ENCODE results near the gene SLC14A1.

Gene SLC14A1

GRCh38 chr18:45723567-45724355, at the start of gene SLC14A1:
SLC14A1 (plus strand) TSS chr18:45724181; CDS start chr18:45730321, 6,140 bp downstream.
- no peak for DNase-seq

DNA sequence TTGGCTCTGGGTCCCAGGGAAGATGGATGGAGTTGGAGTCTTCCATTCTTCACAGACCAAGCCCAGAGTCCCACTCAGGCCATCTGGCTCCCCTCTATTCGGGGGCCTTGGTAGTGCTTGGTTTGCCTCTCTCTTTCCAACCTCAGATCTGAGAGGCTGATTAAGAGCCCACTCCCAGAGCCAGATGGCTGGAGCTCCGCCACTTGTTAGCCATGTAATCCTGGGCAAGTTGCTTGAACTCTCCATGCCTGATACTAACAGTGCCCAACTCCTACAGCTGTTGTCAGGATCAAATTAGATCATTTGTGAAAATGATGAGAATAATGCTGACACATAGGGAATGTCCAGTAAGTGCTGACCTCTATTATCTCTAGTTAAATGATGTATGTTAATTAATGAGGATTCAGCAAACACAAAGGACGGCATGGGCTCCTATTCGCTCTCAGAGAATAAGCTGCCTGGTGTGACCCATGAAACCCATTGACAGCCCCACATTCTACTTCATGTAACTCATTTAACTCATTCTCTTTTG, 46.6 kb upstream of the SLC14A1 start:
- no peak for DNase-seq

GRCh38 chr18:45678441-45678840, 45.5 kb upstream of the SLC14A1 start:
- no peak for DNase-seq

- no peak for DNase-seq
These were observed 45.1 kb upstream of the SLC14A1 start for GRCh38 chr18:45678850-45679249.

- DNase-seq: no peak
These were observed 43.8 kb upstream of the SLC14A1 start for GRCh38 chr18:45680066-45680690.

DNA sequence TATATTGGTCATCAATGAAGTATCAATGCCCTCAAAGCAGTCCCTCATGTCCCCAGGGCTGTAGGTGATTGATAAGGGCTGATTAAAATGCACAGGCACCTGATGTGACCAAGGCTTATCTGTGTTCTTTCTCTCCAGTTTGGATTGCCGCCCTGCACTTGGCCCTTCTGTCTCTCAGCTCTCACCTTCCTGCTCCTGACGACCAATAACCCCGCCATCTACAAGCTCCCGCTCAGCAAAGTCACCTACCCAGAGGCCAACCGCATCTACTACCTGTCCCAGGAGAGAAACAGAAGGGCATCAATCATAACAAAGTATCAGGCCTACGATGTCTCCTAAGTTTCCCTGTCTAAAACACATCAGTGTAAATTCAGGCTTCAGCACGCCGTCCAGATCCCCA, 41.8 kb upstream of the SLC14A1 start:
- DNase-seq: no peak

GRCh38 chr18:45684341-45685115, 39.5 kb upstream of the SLC14A1 start:
- no peak for DNase-seq

- DNase-seq: no peak
These were observed 36.9 kb upstream of the SLC14A1 start for GRCh38 chr18:45686891-45687611.

DNA sequence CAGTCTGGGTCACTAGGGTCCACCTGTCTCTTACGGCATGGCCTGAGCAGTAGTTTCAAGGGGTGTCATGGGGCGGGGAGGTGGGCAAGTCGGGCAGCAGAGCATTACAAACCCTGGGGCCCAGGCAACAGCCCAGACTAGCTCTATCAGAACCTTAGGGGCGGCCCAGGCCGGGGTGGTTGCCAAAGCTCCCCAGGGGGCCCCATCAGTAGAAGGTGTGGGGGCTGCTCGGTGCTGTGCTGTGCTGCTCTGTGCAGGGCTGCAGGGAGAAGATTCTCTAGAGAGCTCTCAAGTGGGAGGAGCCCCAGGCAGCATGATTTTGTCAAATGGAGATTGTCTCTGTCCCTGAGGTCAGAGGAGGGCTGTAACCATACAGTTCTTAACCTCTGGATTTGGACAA, 36.4 kb upstream of the SLC14A1 start:
- DNase-seq: no peak

- DNase-seq: no peak
These were observed 35.9 kb upstream of the SLC14A1 start for GRCh38 chr18:45688113-45688512.

- no peak for DNase-seq
These were observed 35.1 kb upstream of the SLC14A1 start for GRCh38 chr18:45688833-45689232.

- DNase-seq: no peak
These were observed 34.6 kb upstream of the SLC14A1 start for GRCh38 chr18:45689396-45689795.

DNA sequence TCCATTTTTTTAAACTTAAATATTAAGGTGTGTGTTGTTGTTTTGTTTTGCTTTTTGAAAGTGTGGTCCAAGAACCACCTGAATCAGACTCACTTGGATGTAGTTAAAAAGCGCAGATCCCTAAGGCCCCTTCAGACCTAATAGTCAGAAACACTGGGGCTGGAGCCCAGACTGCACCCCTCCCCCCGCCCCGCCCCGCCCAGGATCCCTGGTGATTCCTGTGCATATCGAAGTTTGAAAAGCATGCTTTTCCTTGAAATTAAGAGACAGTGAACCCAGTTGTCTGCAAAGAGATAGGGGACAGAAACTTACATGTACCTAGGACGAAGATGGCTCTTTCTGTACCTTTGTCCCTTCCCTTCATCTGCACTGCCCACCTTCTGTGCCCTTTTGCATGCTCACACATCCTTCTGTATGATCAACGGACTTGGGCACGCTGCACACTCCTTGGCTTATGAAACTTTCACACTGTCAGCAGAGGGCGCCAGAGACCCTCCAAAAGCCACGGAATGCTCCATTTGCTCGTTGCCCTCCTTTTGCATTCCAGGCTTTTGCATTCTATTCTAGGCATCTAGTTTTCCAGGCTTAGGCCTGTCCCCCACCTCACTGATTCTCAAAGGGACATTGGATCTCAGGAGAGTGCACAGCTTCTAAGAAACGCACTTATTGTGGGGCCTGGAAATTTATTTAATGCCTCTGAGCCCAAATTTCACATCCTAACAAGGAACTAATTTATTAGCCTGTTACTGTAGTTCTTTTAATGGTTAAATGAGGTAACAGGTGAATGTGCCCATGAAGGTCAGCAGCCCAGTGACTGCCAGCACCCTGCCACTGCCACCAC, 32.8 kb upstream of the SLC14A1 start:
- DNase-seq: no peak

DNA sequence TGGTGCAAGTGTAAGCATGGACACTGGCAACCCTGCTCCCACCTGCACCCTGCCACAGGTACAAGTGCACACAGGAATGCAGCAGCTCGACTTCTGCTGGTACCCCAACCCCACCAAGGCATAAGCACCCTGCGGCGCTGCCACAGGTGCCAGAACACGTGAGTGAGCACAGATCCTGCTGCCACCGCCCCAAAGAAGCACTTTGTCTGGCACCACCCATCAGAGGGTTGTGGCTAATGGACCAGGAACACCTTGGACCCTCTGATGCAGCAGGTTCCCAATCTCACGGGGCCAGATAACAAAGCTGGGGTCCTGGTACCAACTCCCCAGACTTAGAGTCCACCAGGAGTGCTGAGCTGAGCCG, 32.2 kb upstream of the SLC14A1 start:
- no peak for DNase-seq

GRCh38 chr18:45702708-45703265, 21.2 kb upstream of the SLC14A1 start:
- no peak for DNase-seq

DNA sequence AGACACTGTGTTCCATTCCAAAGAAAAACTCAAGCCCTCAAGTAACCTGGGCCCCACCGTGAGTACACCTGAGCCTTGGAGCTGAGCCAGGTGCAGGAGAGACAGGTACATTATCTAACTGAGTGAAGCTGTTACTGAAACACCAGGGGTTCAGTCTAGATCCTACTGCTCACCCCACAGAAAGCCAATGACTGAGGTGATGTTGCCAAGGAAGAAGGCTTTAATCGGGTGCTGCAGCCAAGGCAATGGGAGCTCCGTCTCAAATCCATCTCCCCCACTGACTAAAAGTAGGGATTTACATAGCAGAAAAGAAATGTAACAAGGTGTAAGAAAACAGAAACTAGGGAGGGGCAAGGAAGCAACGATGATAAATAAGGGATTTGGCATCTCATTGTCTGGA, 15.2 kb upstream of the SLC14A1 start:
- no peak for DNase-seq

- DNase-seq: no peak
These were observed 11.9 kb upstream of the SLC14A1 start for GRCh38 chr18:45712061-45712460.

DNA sequence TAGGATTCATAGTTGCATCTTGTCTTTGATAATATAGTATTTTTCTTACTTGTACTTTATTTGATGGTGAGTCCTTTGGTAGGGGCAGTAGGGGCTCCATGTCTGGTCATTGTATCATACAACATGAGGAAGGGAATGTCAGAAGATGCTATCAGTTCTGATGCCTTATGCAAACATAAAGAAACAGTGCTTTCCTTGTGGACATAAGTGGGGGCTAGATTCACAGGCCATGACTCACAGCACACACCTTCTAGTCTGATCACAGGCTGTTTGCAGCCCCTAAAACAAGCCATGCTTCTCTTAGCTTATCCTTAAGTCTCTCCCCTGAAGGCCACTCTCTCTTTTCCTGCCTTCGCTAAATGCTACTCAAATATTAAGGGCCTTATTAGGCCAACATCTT, 10.7 kb upstream of the SLC14A1 start:
- no peak for DNase-seq

GRCh38 chr18:45715212-45715780, 8.7 kb upstream of the SLC14A1 start:
- DNase-seq: no peak

GRCh38 chr18:45719106-45719505, 4.9 kb upstream of the SLC14A1 start:
- DNase-seq: no peak

- no peak for DNase-seq
These were observed 1.1 kb upstream of the SLC14A1 start for GRCh38 chr18:45722899-45723298.
